ENCODE data around the gene MTMR3.

- TF ChIP-seq, protein P1, sequence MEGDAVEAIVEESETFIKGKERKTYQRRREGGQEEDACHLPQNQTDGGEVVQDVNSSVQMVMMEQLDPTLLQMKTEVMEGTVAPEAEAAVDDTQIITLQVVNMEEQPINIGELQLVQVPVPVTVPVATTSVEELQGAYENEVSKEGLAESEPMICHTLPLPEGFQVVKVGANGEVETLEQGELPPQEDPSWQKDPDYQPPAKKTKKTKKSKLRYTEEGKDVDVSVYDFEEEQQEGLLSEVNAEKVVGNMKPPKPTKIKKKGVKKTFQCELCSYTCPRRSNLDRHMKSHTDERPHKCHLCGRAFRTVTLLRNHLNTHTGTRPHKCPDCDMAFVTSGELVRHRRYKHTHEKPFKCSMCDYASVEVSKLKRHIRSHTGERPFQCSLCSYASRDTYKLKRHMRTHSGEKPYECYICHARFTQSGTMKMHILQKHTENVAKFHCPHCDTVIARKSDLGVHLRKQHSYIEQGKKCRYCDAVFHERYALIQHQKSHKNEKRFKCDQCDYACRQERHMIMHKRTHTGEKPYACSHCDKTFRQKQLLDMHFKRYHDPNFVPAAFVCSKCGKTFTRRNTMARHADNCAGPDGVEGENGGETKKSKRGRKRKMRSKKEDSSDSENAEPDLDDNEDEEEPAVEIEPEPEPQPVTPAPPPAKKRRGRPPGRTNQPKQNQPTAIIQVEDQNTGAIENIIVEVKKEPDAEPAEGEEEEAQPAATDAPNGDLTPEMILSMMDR (IDR thresholded peaks at IDR 0.05) = no peak
- TF ChIP-seq EZH2phosphoT487 (IDR thresholded peaks at IDR 0.05) = no peak
Measured at GRCh38 chr22:30014244-30014643, 131.3 kb downstream of the MTMR3 start.

Data from neural progenitor cell (in vitro differentiated cells).